GM19463 (cell line): ENCODE measurements around the gene MACF1.
"Not testable (repeated sequence)": the region's sequence is repeated elsewhere in the genome, so short reads cannot be mapped to it uniquely, and the experiment has no call there.

Experiments
- ATAC-seq: cut with Tn5 transposase; IDR thresholded peaks from one replicate; pipeline ENCODE4 v1.9.1; 2021; ENCODE audit warnings: mild to moderate bottlenecking, moderate library complexity; ENCODE audit not compliant: unreplicated experiment

MACF1 gene

DNA sequence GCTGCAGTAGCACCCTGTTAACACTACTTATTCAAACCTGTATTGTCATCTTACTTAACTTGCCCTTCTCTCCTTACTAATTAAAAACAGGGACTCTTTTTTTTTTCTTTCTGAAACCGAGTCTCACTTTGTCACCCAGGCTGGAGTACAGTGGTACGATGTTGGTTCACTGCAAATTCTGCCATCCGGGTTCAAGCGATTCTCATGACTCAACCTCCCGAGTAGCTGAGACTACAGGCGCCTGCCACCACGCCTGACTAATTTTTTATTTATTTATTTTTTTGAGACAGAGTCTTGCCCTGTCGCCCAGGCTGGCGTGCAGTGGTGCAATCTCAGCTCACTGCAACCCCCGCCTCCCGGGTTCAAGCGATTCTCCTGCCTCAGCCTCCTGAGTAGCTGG, 3.9 kb downstream of the MACF1 start:
- ATAC-seq, result not testable (repeated sequence)

DNA sequence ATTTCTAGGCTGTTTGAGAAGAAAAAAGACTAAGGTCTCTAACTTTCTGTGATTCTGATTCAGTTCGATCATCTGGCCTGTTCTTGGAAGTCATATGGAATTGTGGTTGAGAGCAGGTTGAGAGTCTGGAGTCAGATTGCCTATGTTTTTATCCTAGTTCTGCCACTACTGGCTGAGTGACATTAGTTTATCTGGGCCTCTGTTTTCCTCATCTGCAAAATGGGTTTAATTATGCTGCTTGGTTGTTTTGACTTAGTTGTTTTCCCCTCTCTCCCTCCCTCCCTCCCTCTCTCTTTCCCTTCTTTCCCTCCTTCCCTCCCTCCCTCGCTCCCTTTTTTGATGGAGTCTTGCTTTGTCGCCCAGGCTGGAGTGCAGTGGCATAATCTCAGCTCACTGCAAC, 6.2 kb downstream of the MACF1 start:
- no peak for ATAC-seq

DNA sequence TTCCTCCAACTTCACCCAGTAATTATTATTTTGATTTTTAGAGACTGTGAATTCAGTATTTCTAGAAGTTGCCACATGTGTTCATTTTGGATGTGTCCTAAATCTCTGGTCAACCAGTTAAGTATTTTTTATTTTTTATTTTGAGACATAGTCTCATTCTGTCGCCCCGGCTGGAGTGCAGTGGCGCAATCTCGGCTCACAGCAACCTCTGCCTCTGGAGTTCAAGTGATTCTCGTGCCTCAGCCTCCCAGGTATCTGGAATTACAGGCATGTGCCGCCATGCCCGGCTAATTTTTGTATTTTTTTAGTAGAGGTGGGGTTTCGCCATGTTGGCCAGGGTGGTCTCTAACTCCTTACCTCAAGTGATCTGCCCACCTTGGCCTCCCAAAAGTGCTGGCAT, 8.0 kb downstream of the MACF1 start:
- no peak for ATAC-seq

DNA sequence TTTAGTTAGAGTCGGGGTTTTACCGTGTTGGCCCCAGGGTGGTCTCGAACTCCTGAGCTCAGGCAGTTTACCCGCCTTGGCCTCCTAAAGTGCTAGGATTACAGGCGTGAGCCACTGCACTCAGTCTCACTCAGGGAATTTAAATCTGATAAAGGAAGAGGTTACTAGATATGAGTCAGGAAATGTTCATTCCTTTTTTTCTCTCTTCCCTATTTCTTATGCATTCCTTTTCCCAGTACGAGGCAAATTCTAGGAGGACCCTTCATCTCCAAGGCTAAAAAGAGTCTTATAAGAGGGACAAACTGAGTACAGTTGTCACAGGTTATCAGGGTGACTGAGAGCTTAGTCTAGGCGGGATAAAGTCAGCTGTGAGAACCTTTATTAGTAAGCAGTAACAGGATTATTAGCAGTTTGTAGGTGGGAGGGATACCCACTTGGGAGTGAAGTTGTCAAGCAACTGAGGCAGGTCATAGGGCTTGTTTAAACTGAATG, 9.1 kb downstream of the MACF1 start:
- no peak for ATAC-seq

DNA sequence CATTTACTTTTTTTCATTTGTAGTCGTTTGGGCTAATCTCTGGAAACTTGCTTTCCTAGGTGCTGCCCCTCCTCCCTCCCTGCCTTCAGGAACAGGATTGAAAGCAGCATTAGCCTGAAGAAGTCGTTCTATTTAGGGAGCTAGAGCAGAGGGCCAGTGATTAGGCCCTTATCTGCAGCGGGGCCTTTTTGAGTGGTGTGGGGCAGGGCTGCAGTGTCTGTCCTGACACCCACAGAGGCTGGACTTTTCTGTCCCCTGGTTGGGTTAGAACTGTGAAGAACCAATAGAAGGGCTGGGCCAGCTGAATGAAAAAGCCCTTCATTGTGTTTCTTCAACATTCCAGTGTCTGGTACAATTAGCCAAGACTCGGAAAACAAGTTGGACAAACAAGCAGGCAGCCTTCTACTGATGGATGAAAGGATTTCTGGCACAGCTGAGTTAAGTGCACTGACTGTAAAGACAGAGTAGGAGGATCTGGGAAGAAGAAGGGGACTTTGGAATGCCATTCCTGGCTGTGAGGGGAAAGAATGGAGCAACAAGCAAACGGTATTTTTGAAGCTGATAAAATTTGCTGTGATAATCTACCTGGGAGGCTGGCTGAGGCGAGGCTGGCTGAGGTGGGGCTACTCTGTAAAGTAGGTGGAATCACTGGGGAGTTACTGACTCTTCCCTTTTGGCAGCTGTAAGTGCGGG, 9.7 kb downstream of the MACF1 start:
- no peak for ATAC-seq

DNA sequence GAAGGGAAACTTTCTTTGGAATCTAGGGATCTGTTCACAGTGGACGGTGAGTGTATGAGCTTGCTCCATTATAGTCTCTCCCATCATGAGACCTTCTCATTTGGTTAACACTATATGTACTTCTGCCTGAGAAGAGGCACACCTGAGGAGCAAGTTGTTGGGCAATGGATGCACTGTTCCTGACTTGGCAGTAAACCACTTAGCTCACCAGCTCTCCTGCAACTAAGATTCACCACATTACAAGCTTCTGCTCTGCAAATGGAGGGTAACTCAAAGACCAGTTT, 10.2 kb downstream of the MACF1 start:
- ATAC-seq, result no peak

DNA sequence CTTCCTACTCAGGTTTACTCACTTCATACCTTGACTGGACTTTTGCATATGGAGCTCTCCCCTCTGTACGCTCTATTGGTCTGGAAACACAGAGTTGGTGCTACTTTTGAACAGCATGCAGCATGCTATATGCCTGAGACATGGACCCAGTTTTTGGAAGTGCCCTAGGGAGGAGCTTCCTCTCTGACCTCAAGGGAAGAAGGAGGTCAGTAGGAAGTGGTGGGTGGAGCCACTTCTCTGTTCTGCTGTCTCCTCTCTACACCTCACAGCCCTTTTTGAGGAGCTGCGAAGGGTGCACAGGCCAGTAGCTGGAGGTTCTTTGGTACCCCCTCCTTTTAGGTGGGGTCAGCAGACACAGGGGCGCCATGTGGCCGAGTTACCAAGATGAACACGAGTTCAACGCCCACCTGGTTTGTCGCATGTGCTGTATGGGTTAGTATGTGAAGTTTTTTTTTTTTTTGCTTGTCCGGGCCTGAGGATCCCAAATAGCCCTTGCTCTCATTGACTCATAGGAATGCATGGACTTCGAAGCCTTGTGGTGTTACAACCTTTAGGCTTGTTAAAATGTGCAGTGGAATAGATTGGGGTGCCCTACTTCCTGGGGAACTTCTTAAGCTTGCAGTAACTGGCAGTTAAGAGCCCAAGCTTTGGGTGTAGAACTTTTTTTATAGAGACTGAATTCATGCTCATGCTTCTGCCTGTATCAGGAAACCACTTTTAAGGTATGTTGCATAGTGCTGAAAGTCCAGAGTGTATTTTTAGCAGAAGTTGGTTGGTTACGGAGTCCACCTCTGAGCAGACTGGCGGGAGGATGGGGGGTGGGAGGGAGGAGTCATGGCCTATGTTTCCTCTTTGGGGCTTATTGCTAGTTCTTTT, 10.7 kb downstream of the MACF1 start:
- ATAC-seq, result peak; percentile 65

DNA sequence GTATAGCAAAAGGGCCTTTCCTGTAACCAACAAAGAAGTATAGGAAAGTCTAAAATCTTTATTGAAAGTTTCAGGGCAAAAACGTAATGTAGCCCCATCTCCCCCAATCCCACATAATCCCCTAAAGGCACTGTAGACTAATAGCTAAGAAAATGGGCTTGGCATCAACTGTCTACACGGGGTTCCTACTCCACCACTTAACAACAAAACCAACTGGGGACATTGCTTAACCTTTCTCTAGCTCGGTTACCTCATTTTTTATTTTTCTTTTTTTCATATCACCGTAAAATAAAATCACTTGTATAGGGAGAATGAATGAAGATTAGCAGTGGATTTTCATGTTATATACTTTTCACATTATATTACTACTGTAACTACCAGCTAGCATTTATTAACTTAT, 12.3 kb downstream of the MACF1 start:
- ATAC-seq, result no peak

DNA sequence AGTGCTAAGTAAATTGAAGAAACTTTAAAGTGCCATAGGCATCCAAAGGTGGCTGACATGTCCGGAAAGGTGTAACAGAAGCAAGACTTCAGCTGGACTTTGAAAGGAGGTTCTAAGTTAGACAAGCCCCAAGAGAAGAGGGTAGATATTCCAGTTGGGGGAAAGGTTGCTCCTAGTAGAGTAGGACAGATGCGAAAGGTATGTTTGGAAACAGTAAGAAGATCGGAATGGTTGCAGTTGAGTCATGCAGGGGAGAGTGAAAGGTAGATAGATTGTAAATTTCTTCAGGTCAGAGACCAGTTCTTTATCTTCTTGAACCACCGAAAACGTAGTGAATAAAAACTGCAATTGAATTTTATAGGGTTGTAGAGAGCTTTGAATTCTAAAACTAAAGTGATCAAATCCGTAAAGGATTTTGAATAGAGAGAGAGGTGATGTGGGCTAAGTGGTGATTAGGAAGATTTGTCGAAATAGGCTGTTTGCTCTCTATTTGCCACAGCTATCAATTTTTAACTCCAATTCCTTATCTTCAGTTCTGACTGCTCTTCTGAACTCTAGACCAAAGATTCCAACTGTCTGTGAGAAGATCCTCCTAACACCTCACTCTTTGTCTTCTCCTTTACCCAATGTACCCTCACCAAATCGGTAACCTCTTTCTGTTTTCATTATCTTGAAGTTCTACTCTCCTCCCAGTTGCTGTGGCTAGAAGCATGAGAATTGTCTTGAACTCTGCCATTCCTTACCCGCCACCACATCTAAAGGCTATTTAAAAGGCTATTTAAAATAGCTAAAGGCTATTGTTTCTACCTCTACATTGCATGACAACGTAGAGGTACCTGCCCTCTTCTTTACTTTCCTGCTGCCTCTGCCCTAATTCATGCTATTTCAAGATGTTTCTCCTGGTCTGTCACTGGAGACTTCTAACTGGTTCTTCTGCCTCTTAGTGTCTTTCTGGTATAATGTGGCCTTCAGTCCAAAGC, 16.7 kb downstream of the MACF1 start:
- ATAC-seq, result no peak

DNA sequence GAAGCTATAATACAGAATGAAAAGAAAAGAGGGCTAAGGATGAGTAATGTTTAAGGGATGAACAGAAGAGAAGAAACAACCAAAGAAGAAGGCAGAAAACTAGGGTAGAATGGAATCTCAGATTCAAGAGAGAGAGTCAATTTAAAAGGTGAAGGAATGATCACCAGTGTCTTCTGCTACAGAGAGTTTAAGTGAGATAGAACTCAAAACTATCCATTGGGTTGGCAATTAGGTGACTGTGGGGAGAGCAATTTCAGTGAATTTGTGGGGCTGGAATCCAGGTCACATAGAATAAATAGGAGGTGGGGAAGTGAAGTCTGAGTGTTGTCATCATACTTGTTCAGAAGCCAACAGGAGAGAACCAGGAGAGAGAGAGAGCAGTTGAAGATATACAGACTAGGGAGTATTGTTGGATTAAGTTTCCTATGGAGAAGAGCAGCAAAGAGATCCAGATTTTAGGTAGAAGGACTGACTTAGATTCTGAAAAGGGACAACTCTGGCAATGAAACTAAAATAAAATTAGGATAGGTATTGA, 19.9 kb downstream of the MACF1 start:
- ATAC-seq, result no peak

DNA sequence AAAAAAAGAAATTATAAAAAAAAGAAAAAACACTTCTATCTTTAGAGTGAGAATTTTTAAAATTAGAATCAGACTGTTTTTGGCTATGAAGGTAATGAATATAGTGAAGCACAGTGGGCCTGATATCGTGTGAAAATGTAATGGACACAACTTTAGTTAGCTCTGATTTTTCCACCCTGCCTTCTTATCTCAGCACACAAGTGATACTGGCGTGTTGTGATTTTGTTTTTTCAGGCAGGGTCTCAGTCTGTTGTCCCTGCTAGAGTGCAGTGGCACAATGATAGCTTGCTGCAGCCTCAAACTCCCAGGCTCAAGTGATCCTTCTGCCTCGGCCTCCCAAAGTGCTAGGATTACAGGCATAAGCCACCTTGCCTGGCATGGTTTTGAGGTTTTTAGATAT, 22.3 kb downstream of the MACF1 start:
- no peak for ATAC-seq

DNA sequence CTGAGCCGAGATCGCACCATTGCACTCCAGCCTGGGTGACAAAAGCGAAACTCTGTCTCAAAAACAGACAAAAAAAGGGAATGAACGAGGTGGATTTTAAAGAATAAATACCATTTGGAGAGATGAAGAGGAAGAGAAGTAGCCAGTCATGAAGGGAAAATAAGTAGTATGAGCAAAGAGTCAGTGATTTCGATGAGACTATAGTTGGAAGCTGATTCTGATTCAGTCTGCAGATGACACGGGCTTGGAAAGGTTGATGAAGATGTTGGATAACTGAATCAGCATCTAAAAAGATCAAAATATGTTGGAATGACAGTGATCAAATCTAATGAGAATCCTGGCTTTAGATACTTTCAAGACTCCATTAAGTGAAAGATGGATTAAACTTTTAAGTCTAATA, 23.8 kb downstream of the MACF1 start:
- no peak for ATAC-seq

DNA sequence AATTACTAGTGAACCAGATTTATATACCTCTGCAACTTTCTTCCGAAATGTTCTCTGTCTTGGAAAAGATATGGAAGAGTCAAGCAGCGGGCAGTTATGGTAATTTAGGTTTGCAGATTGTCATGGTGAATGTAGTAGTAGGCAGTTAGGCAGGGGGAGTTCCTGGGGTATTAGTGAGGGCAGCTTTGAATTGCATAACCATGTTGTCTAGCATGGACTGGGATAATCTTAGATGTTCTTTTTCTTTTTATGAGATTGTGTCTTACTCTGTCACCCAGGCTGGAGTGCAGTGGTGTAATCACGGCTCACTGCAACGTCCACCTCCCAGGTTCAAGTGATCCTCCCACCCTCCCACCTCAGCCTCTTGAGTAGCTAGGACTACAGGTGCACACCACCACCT, 25.0 kb downstream of the MACF1 start:
- ATAC-seq, result no peak

DNA sequence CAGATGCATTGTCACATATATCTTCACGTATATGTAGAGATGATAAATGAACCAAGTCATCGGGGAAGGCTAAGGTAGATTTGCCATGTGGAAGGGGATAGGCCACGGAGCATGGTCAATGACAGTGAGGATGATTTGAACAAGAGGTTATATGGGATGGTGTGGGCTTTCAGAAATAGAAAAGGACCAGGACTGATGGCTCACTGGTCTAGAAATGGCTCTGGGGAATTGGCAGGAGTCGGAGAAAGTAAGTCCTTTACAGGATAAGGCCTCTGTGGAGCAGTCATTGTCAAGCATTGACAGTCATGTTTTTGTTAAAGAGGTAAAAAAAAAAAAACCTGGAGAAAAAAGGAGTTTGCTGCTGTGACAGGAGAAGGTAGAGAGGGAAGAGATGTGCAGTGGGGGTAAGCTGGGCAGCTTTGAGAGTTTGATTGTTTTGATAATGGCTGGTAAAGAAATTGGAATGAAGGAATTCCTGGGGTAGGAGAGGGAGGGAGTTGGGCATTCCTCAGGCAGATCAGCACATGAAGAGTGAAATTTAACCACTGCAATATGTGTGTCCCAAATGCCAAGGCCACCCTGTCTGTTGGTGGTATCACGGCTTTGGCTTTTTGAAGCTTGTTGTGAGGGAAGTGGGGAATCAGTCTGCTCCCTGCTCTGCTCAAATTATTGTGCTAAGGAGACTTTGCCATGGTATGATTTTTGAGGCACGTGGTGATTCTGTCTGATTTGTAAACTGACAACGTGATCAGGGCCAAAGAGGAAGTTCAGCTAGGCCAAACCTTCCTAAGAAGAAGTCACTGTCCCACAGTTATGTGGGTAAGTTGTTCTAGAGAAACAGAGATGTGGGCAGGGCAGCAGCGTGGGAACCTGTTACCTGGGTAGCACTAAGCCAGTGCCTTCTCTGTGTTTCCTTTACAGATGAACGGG, 26.0 kb downstream of the MACF1 start:
- peak; percentile 75 for ATAC-seq

DNA sequence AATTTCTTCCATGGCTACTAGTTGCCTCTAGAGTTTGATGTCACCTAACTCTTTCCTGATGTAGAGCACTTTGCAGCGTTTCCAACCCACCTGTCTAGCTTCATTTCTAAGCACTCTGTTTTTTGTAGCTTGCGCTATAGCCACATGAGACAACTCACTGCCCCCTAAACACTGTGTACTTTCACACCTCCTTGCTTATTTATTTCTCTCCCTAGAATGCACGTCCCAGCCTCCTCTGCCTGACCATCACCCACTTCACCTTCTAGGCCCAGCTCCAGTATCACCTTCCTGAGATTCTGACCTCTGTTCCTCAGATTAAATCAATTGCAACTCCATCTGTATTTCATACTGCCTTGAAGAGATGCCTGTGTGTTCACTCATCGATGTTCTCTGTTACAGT, 32.5 kb downstream of the MACF1 start:
- ATAC-seq, result no peak

DNA sequence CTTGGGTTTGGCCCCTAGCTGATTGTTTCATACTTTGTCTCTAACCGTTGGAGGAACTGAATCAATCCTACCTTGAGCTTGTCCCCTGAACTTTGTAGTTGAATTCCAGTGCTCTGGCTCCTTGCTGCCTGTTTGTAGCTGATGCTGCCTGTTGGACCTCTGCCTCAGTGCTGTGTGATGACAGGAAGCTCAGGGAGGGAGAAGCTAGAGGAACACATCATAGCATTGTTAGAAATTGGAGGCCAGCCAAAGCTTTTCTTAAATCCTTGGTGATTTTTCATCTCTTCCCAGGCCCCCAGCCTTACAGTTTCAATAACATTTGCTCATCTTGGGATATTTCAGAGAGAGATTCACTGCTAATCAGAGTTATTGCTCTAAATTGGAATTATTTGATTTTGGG, 34.0 kb downstream of the MACF1 start:
- no peak for ATAC-seq

DNA sequence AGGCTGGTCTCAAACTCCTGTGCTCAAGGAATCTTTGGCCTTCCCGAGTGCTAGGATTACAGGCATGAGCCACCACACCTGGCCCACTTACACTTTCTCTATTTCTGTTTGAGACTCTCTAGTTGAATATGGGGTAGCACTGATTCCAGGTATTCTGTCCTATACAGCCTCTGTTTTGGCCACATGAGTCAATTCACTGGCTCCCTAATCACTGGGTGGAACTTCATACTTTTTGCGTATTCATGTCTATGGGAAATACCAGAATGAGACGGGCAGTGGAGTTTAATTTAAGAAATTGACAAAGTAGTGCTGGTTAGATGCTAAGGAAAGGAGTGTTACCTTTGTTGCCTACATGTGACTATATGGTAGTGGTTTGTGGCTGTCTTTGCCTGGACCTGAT, 35.5 kb downstream of the MACF1 start:
- ATAC-seq, result no peak

DNA sequence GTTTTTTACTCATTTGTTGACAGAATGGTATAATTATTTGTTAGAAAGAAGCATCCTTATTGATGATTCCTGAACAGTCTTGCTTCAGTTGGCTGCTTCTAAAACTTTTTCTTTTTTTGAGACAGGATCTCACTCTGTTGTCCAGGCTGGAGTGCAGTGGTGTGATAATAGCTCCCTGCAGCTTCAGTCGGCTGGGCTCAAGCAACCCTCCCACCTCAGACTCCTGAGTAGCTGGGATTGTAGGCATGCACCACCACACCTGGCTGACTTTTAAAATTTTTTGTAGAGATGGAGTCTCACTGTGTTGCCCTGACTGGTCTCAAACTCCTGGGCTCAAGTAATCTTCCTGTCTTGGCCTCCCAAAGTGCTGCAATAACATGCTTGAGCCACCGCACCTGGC, 38.8 kb downstream of the MACF1 start:
- ATAC-seq, result no peak

DNA sequence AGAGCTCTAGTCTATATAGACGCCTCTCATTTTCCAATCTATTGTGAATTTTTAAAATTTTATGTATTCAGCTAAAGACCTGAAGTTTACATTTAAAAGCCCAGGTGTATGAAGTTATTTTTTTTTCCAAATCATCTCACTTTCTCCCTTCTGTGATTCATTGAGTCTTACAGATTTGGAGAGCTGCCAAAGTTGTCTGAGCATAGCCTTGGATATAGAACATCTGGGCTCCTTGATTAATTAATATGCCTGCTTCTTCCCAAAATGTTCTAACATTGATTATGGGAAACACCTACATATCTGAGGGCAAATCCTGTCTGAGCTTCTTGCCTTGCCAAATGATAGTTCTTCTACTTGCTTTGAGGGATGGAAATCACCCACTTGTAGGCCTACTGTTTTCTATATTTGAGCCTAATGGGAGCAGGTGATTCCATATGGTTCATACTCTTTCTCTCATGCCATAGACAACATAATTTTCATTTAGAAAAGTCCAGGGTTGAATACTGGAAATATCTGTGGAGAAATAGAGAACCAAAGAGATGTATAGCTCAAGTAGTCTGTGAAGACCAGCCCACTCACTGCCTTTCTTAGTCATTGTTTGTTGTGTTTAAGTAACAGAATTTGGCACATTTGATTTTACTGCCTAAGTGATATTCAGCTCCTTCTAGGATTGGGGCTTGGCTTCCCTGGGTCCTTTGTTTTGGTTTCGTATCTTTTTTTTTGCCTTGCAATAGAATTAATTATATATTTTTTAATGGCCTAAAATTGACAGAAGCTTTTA, 46.2 kb downstream of the MACF1 start:
- no peak for ATAC-seq
